Nephron (organoid): ENCODE measurements around the gene OR5D16.

Source experiments
- H3K27ac Mint-ChIP-seq, 3 experiments: 2 replicates each; pipeline ENCODE4 v1.8.0; 2020; ENCODE audit warnings: mixed read lengths in 3 of 3, mild to moderate bottlenecking in 2 of 3, moderate library complexity in 1 of 3
- H3K27me3 Mint-ChIP-seq: 2 replicates; pipeline ENCODE4 v1.8.0; 2021; ENCODE audit warnings: low read depth, mild to moderate bottlenecking, moderate library complexity, mixed read lengths
- H3K36me3 Mint-ChIP-seq: 2 replicates; pipeline ENCODE4 v1.8.0; 2020; ENCODE audit warnings: low read depth, mixed read lengths
- H3K4me1 Mint-ChIP-seq: 2 replicates; pipeline ENCODE4 v1.8.0; 2020; ENCODE audit warnings: mixed read lengths
- H3K4me3 Mint-ChIP-seq, 3 experiments: 2 replicates each; pipeline ENCODE4 v1.8.0; 2020; ENCODE audit warnings: mild to moderate bottlenecking in 3 of 3, mixed read lengths in 3 of 3, moderate library complexity in 2 of 3
- H3K9me3 Mint-ChIP-seq: 2 replicates; pipeline ENCODE4 v1.8.0; 2020; ENCODE audit warnings: mixed read lengths
- TF ChIP-seq, protein P1 (sequence below), 3 experiments: fragments of 200-600 bp; sonication (generic); IDR thresholded peaks; one replicate each; pipeline ENCODE4 v1.5.0; 2021; ENCODE audit warnings: antibody characterized with exemption in 3 of 3; ENCODE audit not compliant: unreplicated experiment in 3 of 3

Gene OR5D16

DNA sequence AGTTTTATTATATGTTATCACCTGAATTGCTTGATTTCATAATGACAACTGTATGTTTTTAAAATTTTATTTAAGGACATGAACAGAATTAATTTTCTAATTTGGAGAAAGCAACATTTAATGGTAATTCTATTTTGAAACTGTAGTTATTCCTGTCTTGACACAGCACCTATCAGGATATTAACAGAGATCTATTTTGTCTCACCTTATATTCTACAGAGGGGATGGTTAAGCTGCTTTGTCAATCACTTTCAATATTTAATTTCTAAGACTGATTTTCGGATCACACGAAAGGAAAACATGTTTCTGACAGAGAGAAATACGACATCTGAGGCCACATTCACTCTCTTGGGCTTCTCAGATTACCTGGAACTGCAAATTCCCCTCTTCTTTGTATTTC is at the start of gene OR5D16:
Gene OR5D16, plus strand, starts transcription at position 301 of the 400 bp plus-strand sequence. Its CDS starts 0 bp downstream, at position 301.
- Mint-ChIP-seq H3K27ac (no peak within 1 kb of the TSS), H3K9me3 (peaks cover 22% of the 10 kb centered on the region)
- TF ChIP-seq, protein P1, sequence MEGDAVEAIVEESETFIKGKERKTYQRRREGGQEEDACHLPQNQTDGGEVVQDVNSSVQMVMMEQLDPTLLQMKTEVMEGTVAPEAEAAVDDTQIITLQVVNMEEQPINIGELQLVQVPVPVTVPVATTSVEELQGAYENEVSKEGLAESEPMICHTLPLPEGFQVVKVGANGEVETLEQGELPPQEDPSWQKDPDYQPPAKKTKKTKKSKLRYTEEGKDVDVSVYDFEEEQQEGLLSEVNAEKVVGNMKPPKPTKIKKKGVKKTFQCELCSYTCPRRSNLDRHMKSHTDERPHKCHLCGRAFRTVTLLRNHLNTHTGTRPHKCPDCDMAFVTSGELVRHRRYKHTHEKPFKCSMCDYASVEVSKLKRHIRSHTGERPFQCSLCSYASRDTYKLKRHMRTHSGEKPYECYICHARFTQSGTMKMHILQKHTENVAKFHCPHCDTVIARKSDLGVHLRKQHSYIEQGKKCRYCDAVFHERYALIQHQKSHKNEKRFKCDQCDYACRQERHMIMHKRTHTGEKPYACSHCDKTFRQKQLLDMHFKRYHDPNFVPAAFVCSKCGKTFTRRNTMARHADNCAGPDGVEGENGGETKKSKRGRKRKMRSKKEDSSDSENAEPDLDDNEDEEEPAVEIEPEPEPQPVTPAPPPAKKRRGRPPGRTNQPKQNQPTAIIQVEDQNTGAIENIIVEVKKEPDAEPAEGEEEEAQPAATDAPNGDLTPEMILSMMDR (IDR thresholded peaks at IDR 0.05; ENCODE audit: unreplicated experiment in 3 of 3) = no peak

DNA sequence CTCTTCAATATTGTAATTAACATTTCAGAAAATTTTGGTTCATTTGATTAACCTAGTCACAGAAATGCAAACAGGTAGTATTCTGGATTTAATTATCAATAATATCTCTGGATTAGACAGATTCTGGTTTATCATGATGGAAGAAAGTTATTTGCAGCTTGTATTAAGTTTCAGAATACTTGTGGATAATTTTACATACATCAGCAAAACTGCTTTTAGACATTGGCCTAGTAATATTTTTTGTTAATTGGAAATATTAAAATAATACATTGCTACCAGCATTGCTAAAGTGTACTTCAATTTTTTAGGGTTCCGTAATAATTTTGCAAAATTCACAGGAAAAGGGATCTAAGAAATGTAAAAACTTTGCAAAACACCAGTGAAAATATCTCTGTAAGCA is 46.9 kb upstream of the OR5D16 start:
- H3K4me1 Mint-ChIP-seq = no peaks in the 10 kb centered on the region
- H3K27me3 Mint-ChIP-seq = peaks cover 3% of the 10 kb centered on the region
- no peaks in the 10 kb centered on the region for H3K36me3 Mint-ChIP-seq
- no peak overlapping the region for H3K27ac Mint-ChIP-seq
- H3K9me3 Mint-ChIP-seq = peaks cover 17% of the 10 kb centered on the region
- H3K4me3 Mint-ChIP-seq = no peak overlapping the region
- TF ChIP-seq, protein P1 (IDR thresholded peaks at IDR 0.05; ENCODE audit: unreplicated experiment in 3 of 3) = no peak

More for the DNA sequence above, at the start of gene OR5D16:
- Mint-ChIP-seq H3K4me3 (no peak within 1 kb of the TSS), H3K27me3 (peaks cover 3% of the 10 kb centered on the region), H3K36me3 (no peaks in the 10 kb centered on the region), H3K4me1 (no peaks in the 10 kb centered on the region)

DNA sequence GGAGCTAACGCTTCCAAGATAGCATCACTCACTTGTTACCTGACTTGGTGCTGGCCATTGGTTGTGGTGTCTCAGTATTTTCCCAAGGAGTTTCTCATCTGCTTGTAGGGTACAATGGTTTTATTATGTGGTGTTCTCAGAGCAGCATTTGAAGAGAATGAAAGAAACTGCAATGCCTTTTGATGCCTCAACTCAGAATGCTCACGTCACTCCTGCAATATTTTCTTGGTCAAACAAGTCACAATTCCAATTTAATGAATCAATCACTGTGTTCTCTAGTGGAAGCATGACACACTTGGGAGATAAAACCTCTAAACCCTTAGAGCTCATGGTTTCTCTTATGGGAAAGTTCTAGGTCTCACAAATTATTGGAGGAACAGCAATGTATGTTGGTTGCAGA is 45.2 kb upstream of the OR5D16 start:
- Mint-ChIP-seq H3K9me3 (peaks cover 11% of the 10 kb centered on the region), H3K4me3 (no peak overlapping the region), H3K4me1 (no peaks in the 10 kb centered on the region), H3K36me3 (no peaks in the 10 kb centered on the region), H3K27ac (no peak overlapping the region), H3K27me3 (peaks cover 3% of the 10 kb centered on the region)
- TF ChIP-seq, protein P1 (IDR thresholded peaks at IDR 0.05; ENCODE audit: unreplicated experiment in 3 of 3) = no peak

DNA sequence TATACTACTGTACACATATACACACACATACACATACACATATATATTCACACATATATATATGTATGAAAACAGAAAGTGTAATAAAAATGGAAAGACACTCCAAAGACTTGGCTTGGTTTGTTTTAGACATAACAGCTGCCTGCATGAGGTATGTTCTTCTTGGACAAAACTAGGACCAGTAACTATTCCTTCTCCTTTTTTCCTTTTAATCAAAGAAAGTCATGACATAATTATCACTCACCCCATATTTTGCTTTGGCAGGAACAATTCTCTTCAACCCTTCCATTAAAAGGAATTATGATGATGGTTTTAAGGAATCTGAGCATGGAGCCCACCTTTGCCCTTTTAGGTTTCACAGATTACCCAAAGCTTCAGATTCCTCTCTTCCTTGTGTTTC is 43.3 kb upstream of the OR5D16 start, which contains the start of gene OR5D14:
Gene OR5D14, plus strand, starts transcription at position 301 of the 400 bp plus-strand sequence. Its CDS starts 0 bp downstream, at position 301.
- Mint-ChIP-seq H3K27ac (no peak within 1 kb of the TSS), H3K27me3 (peaks cover 3% of the 10 kb centered on the region), H3K36me3 (no peaks in the 10 kb centered on the region), H3K4me1 (no peaks in the 10 kb centered on the region), H3K9me3 (peaks cover 26% of the 10 kb centered on the region), H3K4me3 (no peak within 1 kb of the TSS)
- TF ChIP-seq, protein P1 (IDR thresholded peaks at IDR 0.05; ENCODE audit: unreplicated experiment in 3 of 3) = no peak

DNA sequence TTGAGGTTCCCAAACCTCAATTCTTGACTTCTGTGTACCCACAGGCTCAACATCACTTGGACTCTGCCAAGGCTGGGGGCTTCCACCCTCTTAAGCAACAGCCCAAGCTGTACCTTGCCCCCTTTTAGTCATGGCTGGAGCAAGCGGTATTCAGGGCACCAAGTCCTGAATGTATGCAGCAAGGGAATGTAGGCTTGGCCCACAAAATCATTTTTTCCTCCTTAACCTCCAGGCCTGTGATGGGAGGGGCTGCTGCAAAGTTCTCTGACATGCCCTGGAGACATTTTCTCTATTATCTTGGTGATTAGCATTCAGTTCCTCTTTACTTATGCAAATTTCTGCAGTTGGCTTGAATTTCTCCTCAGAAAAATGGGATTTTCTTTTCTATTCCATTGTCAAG is 32.3 kb upstream of the OR5D16 start:
- no peaks in the 10 kb centered on the region for H3K4me1 Mint-ChIP-seq
- peaks cover 39% of the 10 kb centered on the region for H3K9me3 Mint-ChIP-seq
- TF ChIP-seq, protein P1 (IDR thresholded peaks at IDR 0.05; ENCODE audit: unreplicated experiment in 3 of 3) = no peak
- H3K36me3 Mint-ChIP-seq = no peaks in the 10 kb centered on the region
- no peak overlapping the region for H3K4me3 Mint-ChIP-seq
- no peak overlapping the region for H3K27ac Mint-ChIP-seq
- H3K27me3 Mint-ChIP-seq = no peaks in the 10 kb centered on the region

DNA sequence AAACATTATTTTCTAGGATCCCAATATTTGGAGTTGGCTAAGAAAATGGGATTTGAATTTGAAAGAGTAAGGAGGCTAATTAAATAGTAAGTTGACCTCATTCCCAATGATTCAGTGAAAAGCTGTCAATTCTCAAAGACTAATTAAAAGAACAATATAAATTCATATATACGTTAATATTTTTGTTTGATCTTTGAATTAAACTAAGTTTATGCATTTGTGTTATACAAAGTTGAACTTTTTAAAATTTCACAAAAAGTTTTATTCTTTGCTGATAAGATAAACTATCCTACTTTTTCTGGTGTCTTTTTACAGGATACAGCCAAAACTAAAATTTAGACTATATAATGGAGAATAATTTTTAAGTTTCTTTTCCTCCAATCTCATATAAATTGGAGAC is 27.5 kb upstream of the OR5D16 start, which contains the start of gene OR5L1:
Gene OR5L1, plus strand, starts transcription at position 301 of the 400 bp plus-strand sequence. CDS start 100 bp downstream, outside the sequence.
- H3K27me3 Mint-ChIP-seq = no peaks in the 10 kb centered on the region
- H3K4me1 Mint-ChIP-seq = no peaks in the 10 kb centered on the region
- no peaks in the 10 kb centered on the region for H3K36me3 Mint-ChIP-seq
- TF ChIP-seq, protein P1 (IDR thresholded peaks at IDR 0.05; ENCODE audit: unreplicated experiment in 3 of 3) = no peak
- H3K9me3 Mint-ChIP-seq = peaks cover 39% of the 10 kb centered on the region
- no peak within 1 kb of the TSS for H3K4me3 Mint-ChIP-seq
- no peak within 1 kb of the TSS for H3K27ac Mint-ChIP-seq
